Measurements from ENCODE around the gene CDR2L.
"Not testable (repeated sequence)": the region's sequence is repeated elsewhere in the genome, so short reads cannot be mapped to it uniquely, and the experiment has no call there.

Gene CDR2L

DNA sequence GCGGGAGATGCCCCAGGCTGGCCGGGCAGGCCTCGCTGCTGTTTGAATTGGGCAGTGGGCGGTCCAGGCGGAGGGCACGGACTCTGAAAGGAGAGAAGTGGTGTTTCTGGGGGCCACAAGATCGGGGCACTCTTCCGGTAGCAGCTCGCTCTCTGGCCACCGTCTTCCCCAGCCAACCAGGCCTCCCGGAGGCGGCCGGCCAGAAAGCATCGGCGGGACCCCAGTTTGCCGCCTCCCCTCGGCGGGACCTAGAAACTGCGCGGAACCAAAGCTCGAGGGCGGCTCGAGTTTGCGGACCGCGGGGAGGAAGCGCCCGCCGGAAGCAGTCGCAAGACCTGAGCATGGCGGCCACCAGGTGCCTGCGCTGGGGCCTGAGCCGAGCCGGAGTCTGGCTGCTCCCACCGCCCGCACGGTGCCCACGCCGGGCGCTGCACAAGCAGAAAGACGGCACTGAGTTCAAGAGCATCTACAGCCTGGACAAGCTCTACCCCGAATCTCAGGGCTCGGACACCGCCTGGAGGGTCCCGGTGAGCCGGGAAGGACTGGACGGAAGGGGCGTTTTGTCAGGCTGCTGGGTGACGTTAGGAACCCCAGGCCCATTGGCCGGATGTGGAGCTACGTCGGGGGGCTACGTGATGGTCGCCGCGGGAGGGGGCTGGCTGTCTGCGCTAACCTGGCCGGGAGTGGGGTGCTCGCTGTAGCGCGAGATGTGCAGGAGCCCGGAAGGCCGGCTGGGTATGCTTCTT, 25.1 kb downstream of the CDR2L start, which contains the start of gene MRPL58:
Gene MRPL58, plus strand, starts transcription at position 325 of the 746 bp plus-strand sequence. Its CDS starts 17 bp downstream, at position 342.
- peaks cover 26% of the 10 kb centered on the region for H3K4me1 ChIP-seq (ENCODE audit: insufficient read depth, low read length)
- no peaks in the 10 kb centered on the region for H3K9me3 ChIP-seq (ENCODE audit: low read length)
- H3K36me3 ChIP-seq (ENCODE audit: insufficient read depth, low read length) = peaks cover 8% of the 10 kb centered on the region
- H2AFZ ChIP-seq (ENCODE audit: low read depth, low read length) = peak within 1 kb of the TSS; percentile 91
- no peaks in the 10 kb centered on the region for H3K27me3 ChIP-seq (ENCODE audit: insufficient read depth, low read length)
- H3K4me3 ChIP-seq (ENCODE audit: low read length) = peak within 1 kb of the TSS; percentile 63

DNA sequence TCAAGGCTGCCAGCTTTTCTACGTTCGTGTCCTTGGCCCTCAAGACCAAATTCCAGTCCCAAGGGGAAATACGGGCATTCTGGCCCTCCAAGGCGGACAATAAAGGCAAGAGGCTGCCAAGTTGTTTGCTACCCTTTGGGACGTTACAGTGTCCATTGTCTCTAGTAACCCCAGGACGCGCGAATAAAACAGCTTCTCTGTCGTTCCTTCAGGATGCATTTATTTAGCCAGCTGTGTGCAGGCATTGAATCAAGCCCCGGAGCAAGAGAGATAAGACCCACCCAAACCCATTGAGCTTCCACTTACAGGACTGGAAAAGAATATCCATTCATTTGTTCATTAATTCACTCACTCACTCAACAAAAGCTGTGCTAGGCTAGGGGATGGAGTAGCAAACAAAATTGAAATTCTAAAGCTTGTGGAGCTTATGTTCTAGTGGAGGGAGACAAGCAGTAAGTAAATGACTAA, 25.7 kb downstream of the CDR2L start:
- peaks cover 8% of the 10 kb centered on the region for H3K36me3 ChIP-seq (ENCODE audit: insufficient read depth, low read length)
- H2AFZ ChIP-seq (ENCODE audit: low read depth, low read length) = no peak overlapping the region
- no peaks in the 10 kb centered on the region for H3K9me3 ChIP-seq (ENCODE audit: low read length)
- peaks cover 26% of the 10 kb centered on the region for H3K4me1 ChIP-seq (ENCODE audit: insufficient read depth, low read length)
- no peaks in the 10 kb centered on the region for H3K27me3 ChIP-seq (ENCODE audit: insufficient read depth, low read length)
- peak overlapping the region; percentile 63 for H3K4me3 ChIP-seq (ENCODE audit: low read length)

DNA sequence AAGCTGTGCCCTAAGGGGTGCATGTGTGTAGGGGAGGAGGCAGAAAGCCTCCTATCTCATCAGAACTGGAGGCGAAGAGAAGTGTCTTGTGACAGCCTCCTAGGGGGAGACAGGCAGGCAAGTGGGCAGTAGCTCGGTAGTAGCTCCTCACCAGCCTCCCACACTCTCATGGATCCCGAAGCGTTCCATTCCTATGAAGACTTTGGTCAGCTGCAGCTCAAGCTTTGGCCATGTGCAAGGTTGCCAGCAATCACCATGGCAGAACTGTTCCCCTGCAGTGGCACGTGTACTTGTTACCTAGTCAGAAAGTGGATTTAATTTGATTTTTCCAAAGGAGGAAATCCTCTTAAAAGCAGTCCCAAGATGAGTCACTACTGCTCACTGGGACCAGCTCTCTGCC, 31.7 kb downstream of the CDR2L start:
- no peaks in the 10 kb centered on the region for H3K4me1 ChIP-seq (ENCODE audit: insufficient read depth, low read length)
- no peak overlapping the region for H3K4me3 ChIP-seq (ENCODE audit: low read length)
- H3K9me3 ChIP-seq (ENCODE audit: low read length) = no peaks in the 10 kb centered on the region
- no peak overlapping the region for H2AFZ ChIP-seq (ENCODE audit: low read depth, low read length)
- no peaks in the 10 kb centered on the region for H3K27me3 ChIP-seq (ENCODE audit: insufficient read depth, low read length)
- peaks cover 40% of the 10 kb centered on the region for H3K36me3 ChIP-seq (ENCODE audit: insufficient read depth, low read length)

DNA sequence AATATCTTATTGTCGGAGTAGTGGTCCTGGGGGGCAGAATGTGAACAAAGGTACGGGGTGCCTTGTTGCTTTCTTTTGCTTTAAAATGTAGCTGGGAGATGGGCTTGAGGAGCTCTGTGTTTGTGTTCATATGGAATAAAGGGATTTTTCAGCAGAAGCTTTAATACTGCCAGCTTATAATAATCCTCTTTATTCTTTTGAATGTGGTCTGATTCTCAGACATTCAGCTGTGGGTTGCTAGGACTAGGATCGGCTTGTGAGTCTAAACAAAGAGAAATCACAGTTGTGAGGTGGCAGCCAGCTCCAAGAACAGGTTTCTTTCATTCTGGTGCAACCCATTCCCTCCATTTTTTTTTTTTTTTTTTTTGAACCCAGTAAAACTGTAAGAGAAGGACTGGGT, 32.3 kb downstream of the CDR2L start:
- Histone ChIP-seq H2AFZ (ENCODE audit: low read depth, low read length) (no peak overlapping the region), H3K4me1 (ENCODE audit: insufficient read depth, low read length) (no peaks in the 10 kb centered on the region), H3K4me3 (ENCODE audit: low read length) (no peak overlapping the region), H3K36me3 (ENCODE audit: insufficient read depth, low read length) (peaks cover 40% of the 10 kb centered on the region), H3K9me3 (ENCODE audit: low read length) (peaks cover under 1% of the 10 kb centered on the region), H3K27me3 (ENCODE audit: insufficient read depth, low read length) (no peaks in the 10 kb centered on the region)

DNA sequence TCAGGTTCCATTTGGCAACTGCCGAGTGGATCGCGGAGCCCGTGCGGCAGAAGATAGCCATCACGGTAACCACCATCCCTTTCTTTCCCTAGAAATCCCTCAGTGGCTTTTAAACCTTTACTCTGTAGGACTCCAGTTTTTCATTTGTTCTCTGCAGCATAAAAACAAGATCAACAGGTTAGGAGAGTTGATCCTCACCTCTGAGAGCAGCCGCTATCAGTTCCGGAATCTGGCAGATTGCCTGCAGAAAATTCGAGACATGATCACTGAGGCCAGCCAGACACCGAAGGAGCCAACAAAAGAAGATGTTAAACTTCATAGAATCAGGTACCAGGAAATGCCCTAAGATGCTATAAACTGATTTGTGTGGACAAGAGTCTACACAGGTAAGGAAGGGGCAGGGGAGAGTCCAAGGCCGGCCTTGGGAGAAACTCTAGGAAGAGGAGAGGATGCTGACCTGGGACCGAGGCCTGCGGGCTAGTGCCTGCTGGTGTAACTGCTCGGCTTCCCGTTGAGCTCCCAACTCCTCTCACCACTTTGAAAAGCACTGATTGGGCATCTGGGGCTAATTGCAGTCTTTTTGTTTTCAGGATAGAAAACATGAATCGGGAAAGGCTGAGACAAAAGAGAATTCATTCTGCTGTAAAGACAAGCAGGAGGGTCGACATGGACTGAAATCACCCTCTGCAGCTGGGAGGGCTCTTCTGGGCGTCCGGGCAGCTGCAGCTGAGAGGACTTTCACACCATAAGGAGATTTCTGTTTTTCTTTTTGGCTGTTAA, 33.1 kb downstream of the CDR2L start:
- H2AFZ ChIP-seq (ENCODE audit: low read depth, low read length) = no peak overlapping the region
- H3K4me1 ChIP-seq (ENCODE audit: insufficient read depth, low read length) = no peaks in the 10 kb centered on the region
- no peak overlapping the region for H3K4me3 ChIP-seq (ENCODE audit: low read length)
- H3K9me3 ChIP-seq (ENCODE audit: low read length) = peaks cover 2% of the 10 kb centered on the region
- no peaks in the 10 kb centered on the region for H3K27me3 ChIP-seq (ENCODE audit: insufficient read depth, low read length)
- peaks cover 40% of the 10 kb centered on the region for H3K36me3 ChIP-seq (ENCODE audit: insufficient read depth, low read length)

DNA sequence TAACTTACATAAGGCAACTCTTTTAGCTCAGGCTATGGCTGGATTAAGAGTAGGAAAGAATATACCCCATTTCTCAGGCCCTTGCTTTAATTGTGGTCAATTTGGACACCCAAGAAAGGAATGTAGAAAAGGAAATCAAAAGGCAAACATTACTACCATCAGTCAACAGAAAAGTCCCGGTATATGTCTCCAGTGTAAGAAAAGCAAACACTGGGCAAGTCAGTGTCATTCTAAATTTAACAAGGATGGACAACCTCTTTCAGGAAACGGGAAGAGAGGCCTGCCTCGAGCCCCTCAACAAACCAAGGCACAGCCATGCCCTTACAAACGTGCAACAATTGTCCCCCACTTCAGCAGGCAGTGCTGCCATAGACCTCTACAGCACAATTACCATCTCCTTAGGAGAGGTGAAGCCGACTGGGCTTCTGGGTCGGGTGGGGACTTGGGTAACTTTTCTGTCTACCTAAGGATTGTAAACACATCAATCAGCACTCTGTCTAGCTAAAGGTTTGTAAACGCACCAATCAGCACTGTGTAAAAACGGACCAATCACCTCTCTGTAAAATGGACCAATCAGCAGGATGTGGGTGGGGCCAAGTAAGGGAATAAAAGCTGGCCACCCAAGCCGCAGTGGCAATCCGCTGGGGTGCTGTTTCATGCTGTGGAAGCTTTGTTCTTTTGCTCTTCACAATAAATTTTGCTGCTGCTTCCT, 37.4 kb downstream of the CDR2L start:
- peaks cover 28% of the 10 kb centered on the region for H3K36me3 ChIP-seq (ENCODE audit: insufficient read depth, low read length)
- H2AFZ ChIP-seq (ENCODE audit: low read depth, low read length) = no peak overlapping the region
- no peaks in the 10 kb centered on the region for H3K27me3 ChIP-seq (ENCODE audit: insufficient read depth, low read length)
- H3K4me3 ChIP-seq (ENCODE audit: low read length) = no peak overlapping the region
- no peaks in the 10 kb centered on the region for H3K4me1 ChIP-seq (ENCODE audit: insufficient read depth, low read length)
- H3K9me3 ChIP-seq (ENCODE audit: low read length) = peaks cover 2% of the 10 kb centered on the region

DNA sequence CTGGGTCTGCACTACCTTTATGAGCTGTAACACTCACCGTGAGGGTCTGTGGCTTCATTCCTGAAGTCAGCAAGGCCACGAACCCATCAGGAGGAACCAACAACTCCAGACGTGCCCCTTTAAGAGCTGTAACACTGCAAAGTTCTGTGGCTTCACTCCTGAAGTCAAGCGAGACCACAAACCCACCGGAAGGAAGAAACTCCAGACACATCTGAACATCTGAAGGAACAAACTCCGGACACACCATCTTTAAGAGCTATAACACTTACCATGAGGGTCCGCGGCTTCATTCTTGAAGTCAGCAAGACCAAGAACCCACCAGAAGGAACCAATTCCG, 37.9 kb downstream of the CDR2L start:
- not testable (repeated sequence) for H3K4me1 ChIP-seq (ENCODE audit: insufficient read depth, low read length); H3K9me3 ChIP-seq (ENCODE audit: low read length); H3K27me3 ChIP-seq (ENCODE audit: insufficient read depth, low read length); H3K4me3 ChIP-seq (ENCODE audit: low read length); H2AFZ ChIP-seq (ENCODE audit: low read depth, low read length)
- peaks cover 24% of the 10 kb centered on the region for H3K36me3 ChIP-seq (ENCODE audit: insufficient read depth, low read length)

DNA sequence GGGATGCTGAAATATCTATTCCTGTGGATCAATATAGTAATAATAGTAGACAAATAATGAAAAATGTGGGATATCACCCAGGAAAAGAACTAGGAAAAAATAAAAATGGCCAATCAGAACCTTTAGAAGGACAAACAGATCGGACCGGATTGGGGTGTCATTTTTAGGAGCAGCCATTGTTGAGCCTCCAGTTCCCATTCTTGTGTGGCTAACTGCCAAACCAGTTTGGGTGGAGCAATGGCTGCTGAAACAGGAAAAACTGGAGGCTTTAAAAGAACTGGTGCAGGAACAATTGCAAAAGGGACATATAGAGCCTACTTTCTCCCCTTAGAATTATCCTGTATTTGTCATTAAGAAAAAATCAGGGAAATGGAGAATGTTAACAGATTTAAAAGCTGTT, 39.2 kb downstream of the CDR2L start:
- H3K4me1 ChIP-seq (ENCODE audit: insufficient read depth, low read length); H2AFZ ChIP-seq (ENCODE audit: low read depth, low read length); H3K27me3 ChIP-seq (ENCODE audit: insufficient read depth, low read length); H3K4me3 ChIP-seq (ENCODE audit: low read length); H3K9me3 ChIP-seq (ENCODE audit: low read length): not testable (repeated sequence)
- peaks cover 11% of the 10 kb centered on the region for H3K36me3 ChIP-seq (ENCODE audit: insufficient read depth, low read length)

DNA sequence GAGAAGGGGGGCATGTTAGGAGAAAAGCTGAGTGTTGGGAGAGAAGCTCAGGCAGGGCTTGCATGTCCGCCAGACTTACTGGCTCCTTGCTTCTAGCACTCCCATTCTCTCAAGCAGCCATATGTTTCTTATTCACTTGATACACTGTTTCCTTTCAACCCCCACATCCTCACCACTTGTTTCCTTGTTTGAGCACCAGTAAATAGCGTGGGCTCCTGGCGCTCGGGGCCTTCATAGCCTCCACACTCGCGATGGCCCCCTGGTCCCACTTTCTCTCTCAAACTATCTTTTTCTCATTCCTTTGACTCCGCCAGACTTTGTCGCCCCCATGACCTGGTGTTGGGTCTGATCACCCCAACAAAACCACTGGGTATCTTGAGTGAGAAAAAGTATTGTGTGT, 42.7 kb downstream of the CDR2L start:
- Histone ChIP-seq H3K36me3 (ENCODE audit: insufficient read depth, low read length) (no peaks in the 10 kb centered on the region), H3K4me3 (ENCODE audit: low read length) (no peak overlapping the region), H3K27me3 (ENCODE audit: insufficient read depth, low read length) (no peaks in the 10 kb centered on the region), H3K9me3 (ENCODE audit: low read length) (no peaks in the 10 kb centered on the region), H2AFZ (ENCODE audit: low read depth, low read length) (no peak overlapping the region), H3K4me1 (ENCODE audit: insufficient read depth, low read length) (no peaks in the 10 kb centered on the region)

DNA sequence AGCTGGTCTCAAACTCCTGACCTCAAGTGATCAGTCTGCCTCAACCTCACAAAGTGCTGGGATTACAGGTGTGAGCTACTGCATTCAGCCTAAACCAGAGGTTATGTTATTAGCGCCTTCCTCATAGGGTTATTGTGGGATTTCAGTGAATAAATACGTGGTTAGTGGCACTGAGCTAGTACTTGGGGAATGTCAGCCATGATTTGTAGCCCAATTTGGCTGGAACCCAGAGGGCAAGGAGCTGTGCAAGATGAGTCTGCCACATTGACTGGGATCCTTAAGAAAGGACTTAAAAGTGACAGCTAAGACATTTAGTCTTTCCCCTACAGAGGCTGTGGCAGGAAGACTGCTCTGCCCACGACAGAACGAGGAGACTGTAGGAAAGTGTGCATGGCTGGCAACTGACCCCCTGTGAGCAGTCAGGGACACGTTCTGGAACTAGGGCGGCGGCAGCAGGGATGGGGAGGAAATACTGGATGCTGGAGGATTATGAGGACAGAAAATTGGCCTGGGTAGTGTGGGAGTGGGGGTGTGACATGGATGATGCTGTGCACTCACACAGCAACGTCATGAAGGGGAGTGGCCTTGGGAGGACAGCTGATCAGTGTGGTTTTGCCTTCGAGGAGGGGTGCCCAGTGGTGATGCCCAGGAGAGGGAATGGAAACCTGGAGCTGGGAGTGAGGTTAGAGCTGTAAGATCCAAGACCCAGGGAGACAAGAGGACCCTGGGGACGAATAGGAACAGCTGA, 44.7 kb downstream of the CDR2L start:
- Histone ChIP-seq H3K9me3 (ENCODE audit: low read length) (no peaks in the 10 kb centered on the region), H3K4me1 (ENCODE audit: insufficient read depth, low read length) (peaks cover 4% of the 10 kb centered on the region), H3K36me3 (ENCODE audit: insufficient read depth, low read length) (no peaks in the 10 kb centered on the region), H3K4me3 (ENCODE audit: low read length) (peak overlapping the region; percentile 10), H2AFZ (ENCODE audit: low read depth, low read length) (no peak overlapping the region), H3K27me3 (ENCODE audit: insufficient read depth, low read length) (no peaks in the 10 kb centered on the region)

DNA sequence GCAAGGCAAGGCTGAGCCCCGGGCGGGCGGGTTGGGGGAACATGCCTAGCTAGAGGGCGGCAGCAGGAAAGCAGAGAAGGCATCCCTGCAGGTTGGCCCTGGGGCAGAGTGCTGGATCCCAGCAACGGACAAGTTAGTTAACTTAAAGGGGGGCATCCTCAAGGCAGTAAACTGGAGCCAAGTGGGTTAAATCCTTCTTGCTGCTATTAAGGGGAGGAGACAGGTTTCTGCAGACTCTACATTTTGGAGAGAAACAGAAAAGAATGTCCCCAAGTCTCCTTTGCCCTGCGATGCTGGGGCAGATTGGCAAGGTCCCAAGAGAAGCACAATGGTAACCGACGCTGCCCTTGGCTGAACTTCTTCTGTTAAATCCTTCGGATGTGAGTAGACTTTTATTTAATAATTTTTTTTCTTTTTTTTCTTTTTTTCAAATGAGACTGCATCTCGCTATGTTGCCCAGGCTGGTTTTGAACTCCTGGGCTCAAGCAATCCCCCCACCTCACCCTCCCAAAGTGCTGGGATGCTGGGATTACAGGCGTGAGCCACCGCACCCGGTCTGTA, 45.4 kb downstream of the CDR2L start:
- peak overlapping the region; percentile 69 for H3K4me3 ChIP-seq (ENCODE audit: low read length)
- H3K9me3 ChIP-seq (ENCODE audit: low read length) = no peaks in the 10 kb centered on the region
- H3K36me3 ChIP-seq (ENCODE audit: insufficient read depth, low read length) = no peaks in the 10 kb centered on the region
- H3K4me1 ChIP-seq (ENCODE audit: insufficient read depth, low read length) = peaks cover 4% of the 10 kb centered on the region
- H2AFZ ChIP-seq (ENCODE audit: low read depth, low read length) = peak overlapping the region; percentile 90
- no peaks in the 10 kb centered on the region for H3K27me3 ChIP-seq (ENCODE audit: insufficient read depth, low read length)

DNA sequence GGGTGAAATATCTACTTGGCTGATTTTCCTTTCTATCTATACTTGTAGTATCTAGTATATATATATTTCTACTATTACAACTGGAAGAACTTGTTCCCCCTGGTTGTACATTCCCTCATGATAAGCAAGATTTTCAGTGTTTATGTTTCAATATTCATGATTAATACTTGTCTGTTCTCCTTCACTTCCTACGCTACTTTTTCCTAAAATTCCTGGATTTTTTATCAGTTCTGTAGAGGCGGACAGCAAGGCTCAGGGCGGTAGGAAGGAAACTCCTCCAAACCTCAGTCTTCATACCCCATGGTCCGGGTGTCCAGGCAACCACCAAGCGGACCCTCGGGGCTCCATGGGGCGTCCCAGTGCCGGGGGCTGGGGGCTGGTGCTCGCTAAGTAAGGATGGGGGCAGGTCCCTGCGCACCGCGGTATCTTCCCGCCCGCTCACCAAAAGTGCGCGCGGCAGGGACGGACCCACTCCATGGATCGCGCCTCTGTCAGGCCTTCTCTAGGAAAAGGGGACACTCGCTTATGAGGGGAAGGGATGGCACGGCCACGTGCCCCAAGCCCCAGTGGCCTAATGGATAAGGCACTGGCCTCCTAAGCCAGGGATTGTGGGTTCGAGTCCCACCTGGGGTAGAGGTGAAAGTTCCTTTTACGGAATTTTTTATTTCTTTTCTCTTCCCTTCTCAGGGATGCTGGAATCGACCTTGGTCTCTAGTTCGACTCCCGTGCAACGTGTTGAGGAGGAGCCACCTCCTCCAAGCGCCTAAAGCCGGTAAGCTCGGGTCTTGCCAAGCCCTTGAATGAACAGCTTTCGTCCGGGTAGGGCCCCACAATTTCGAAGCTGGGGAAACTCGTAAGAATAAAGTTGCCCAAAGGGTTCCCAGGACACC, 46.2 kb downstream of the CDR2L start:
- Histone ChIP-seq H3K36me3 (ENCODE audit: insufficient read depth, low read length) (peaks cover 4% of the 10 kb centered on the region), H3K27me3 (ENCODE audit: insufficient read depth, low read length) (no peaks in the 10 kb centered on the region), H2AFZ (ENCODE audit: low read depth, low read length) (peak overlapping the region; percentile 90), H3K4me3 (ENCODE audit: low read length) (peak overlapping the region; percentile 69), H3K9me3 (ENCODE audit: low read length) (no peaks in the 10 kb centered on the region), H3K4me1 (ENCODE audit: insufficient read depth, low read length) (peaks cover 4% of the 10 kb centered on the region)
